ENCODE data around the gene ANKRD34A.

Gene ANKRD34A

DNA sequence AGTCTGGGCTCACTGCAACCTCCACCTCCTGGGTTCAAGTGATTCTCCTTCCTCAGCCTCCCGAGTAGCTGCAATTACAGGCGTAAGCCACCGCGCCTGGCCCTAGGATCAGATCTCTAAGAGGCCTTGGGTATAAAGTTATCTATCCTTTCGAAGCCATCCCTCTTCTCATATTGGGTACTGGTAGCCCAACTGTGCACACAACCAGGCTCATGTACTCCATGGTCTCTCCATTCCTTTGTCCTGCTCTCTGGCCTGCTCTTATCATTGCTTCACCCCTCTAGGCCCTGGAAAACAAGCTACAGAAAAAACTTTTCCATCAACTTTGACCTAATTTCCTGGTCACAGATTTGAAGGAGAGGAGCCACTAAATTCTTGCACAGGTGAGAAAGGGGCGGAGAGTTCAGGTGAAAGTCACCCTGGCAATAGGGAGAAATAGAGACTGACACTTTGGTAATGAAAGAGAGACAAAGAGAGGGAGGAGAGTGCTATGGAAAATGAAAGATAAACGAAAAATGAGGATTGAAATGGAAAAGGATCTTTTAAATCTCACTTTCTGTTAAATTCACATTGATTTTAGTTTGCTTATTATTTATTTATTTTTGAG is 26.0 kb upstream of the ANKRD34A start:
- Histone ChIP-seq H3K36me3 (ENCODE audit: control insufficient read depth, insufficient read depth, low read length) (peaks cover 24% of the 10 kb centered on the region), H3K27ac (ENCODE audit: insufficient read depth, low read depth, low read length, poor library complexity, severe bottlenecking) (peak overlapping the region; percentile 29), H3K9me3 (ENCODE audit: control insufficient read depth, low read length) (no peaks in the 10 kb centered on the region), H3K4me1 (ENCODE audit: control insufficient read depth, insufficient read depth, low read length) (peaks cover 16% of the 10 kb centered on the region), H3K27me3 (ENCODE audit: control insufficient read depth, insufficient read depth, low read length, poor library complexity, severe bottlenecking) (no peaks in the 10 kb centered on the region), H3K4me3 (ENCODE audit: insufficient read depth, low read depth, low read length) (no peak overlapping the region)
- WGBS, 2 experiments = 92 to 93% methylated on average over 7 of the region's 7 CpGs

GRCh38 chr1:145988773-145989172 is 24.4 kb upstream of the ANKRD34A start:
- H3K4me3 ChIP-seq (ENCODE audit: insufficient read depth, low read depth, low read length) = no peak overlapping the region
- no peaks in the 10 kb centered on the region for H3K27me3 ChIP-seq (ENCODE audit: control insufficient read depth, insufficient read depth, low read length, poor library complexity, severe bottlenecking)
- no peak overlapping the region for H3K27ac ChIP-seq (ENCODE audit: insufficient read depth, low read depth, low read length, poor library complexity, severe bottlenecking)
- H3K9me3 ChIP-seq (ENCODE audit: control insufficient read depth, low read length) = no peaks in the 10 kb centered on the region
- H3K4me1 ChIP-seq (ENCODE audit: control insufficient read depth, insufficient read depth, low read length) = peaks cover 18% of the 10 kb centered on the region
- WGBS, 2 experiments = 92 to 95% methylated on average over 5 of the region's 5 CpGs
- peaks cover 9% of the 10 kb centered on the region for H3K36me3 ChIP-seq (ENCODE audit: control insufficient read depth, insufficient read depth, low read length)

DNA sequence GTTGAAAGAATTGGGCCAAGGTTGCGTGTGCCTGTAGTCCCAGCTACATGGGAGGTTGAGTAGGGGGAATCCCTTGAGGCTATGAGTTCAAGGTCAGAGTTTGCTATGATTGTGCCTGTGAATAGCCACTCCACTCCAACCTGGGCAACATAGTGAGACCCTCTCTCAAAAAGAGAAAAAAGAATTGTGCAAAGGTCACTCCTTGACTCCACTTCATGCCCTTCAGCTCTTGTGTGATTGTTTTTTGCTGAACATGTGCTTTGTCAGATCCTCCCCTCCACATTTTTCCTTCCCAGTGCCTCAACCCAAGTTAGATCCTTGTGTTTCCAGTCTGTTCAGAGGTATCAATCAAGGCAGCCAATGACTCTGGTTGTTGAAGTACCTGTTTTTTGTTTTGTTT is 23.6 kb upstream of the ANKRD34A start:
- peaks cover 13% of the 10 kb centered on the region for H3K4me1 ChIP-seq (ENCODE audit: control insufficient read depth, insufficient read depth, low read length)
- 93 to 96% methylated on average over 1 of the region's 1 CpG for WGBS, 2 experiments
- no peaks in the 10 kb centered on the region for H3K9me3 ChIP-seq (ENCODE audit: control insufficient read depth, low read length)
- peaks cover under 1% of the 10 kb centered on the region for H3K36me3 ChIP-seq (ENCODE audit: control insufficient read depth, insufficient read depth, low read length)
- H3K27me3 ChIP-seq (ENCODE audit: control insufficient read depth, insufficient read depth, low read length, poor library complexity, severe bottlenecking) = no peaks in the 10 kb centered on the region
- no peak overlapping the region for H3K27ac ChIP-seq (ENCODE audit: insufficient read depth, low read depth, low read length, poor library complexity, severe bottlenecking)
- no peak overlapping the region for H3K4me3 ChIP-seq (ENCODE audit: insufficient read depth, low read depth, low read length)

DNA sequence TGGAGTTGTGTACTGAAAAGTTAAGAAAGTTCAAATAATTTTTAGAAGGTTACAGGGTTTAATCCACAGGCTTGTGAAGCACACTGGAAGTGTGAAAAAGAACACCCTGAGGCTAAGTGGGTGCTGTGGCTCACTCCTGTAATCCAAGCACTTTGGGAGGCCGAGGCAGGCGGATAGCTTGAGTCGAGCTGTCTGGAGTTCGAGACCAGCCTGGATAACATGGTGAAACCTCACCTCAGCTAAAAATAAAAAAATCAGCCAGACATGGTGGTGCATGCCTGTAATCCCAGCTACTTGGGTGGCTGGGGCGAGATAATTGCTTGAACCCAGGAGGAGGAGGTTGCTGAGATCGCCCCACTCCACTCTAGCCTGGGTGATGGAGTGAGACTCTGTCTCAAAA is 22.2 kb upstream of the ANKRD34A start:
- Histone ChIP-seq H3K36me3 (ENCODE audit: control insufficient read depth, insufficient read depth, low read length) (no peaks in the 10 kb centered on the region), H3K27ac (ENCODE audit: insufficient read depth, low read depth, low read length, poor library complexity, severe bottlenecking) (no peak overlapping the region), H3K27me3 (ENCODE audit: control insufficient read depth, insufficient read depth, low read length, poor library complexity, severe bottlenecking) (no peaks in the 10 kb centered on the region), H3K4me3 (ENCODE audit: insufficient read depth, low read depth, low read length) (no peak overlapping the region), H3K4me1 (ENCODE audit: control insufficient read depth, insufficient read depth, low read length) (peaks cover 13% of the 10 kb centered on the region), H3K9me3 (ENCODE audit: control insufficient read depth, low read length) (no peaks in the 10 kb centered on the region)
- WGBS, 2 experiments = 89 to 96% methylated on average over 6 of the region's 6 CpGs

GRCh38 chr1:145985502-145986439 is 21.4 kb upstream of the ANKRD34A start:
- no peaks in the 10 kb centered on the region for H3K36me3 ChIP-seq (ENCODE audit: control insufficient read depth, insufficient read depth, low read length)
- H3K4me3 ChIP-seq (ENCODE audit: insufficient read depth, low read depth, low read length) = no peak overlapping the region
- 84 to 86% methylated on average over 15 of the region's 15 CpGs for WGBS, 2 experiments
- no peaks in the 10 kb centered on the region for H3K9me3 ChIP-seq (ENCODE audit: control insufficient read depth, low read length)
- peaks cover 13% of the 10 kb centered on the region for H3K4me1 ChIP-seq (ENCODE audit: control insufficient read depth, insufficient read depth, low read length)
- H3K27ac ChIP-seq (ENCODE audit: insufficient read depth, low read depth, low read length, poor library complexity, severe bottlenecking) = no peak overlapping the region
- no peaks in the 10 kb centered on the region for H3K27me3 ChIP-seq (ENCODE audit: control insufficient read depth, insufficient read depth, low read length, poor library complexity, severe bottlenecking)

GRCh38 chr1:145985129-145985501 is 20.7 kb upstream of the ANKRD34A start:
- no peak overlapping the region for H3K27ac ChIP-seq (ENCODE audit: insufficient read depth, low read depth, low read length, poor library complexity, severe bottlenecking)
- no peaks in the 10 kb centered on the region for H3K9me3 ChIP-seq (ENCODE audit: control insufficient read depth, low read length)
- WGBS, 2 experiments = 83 to 88% methylated on average over 2 of the region's 2 CpGs
- no peaks in the 10 kb centered on the region for H3K36me3 ChIP-seq (ENCODE audit: control insufficient read depth, insufficient read depth, low read length)
- H3K27me3 ChIP-seq (ENCODE audit: control insufficient read depth, insufficient read depth, low read length, poor library complexity, severe bottlenecking) = no peaks in the 10 kb centered on the region
- H3K4me1 ChIP-seq (ENCODE audit: control insufficient read depth, insufficient read depth, low read length) = peaks cover 16% of the 10 kb centered on the region
- H3K4me3 ChIP-seq (ENCODE audit: insufficient read depth, low read depth, low read length) = no peak overlapping the region

- H3K27ac ChIP-seq (ENCODE audit: insufficient read depth, low read depth, low read length, poor library complexity, severe bottlenecking) = no peak overlapping the region
Measured at GRCh38 chr1:145983960-145984830, 19.8 kb upstream of the ANKRD34A start.

DNA sequence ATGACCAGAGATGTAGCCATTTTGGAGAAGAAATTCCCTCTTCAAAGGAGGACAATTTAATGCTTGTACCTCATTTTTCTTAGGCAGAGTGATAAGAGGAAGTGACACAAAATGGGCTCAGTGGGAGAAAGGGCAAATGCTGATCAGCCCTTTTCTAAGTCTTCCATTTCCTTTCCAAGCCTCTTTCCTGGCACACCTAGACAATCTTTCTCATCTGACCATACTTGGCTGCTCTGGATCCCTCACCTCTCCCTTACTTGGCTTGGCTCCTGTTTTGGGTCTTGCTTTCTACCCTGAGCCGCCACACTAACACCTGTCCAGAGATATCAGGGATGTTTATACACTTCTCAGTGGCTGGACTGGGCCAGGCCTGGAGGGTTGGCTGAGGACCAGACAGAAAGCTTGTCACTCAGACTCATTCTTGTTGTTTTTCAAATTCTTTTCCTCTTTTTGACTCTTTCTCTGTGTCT is 18.9 kb upstream of the ANKRD34A start:
- Histone ChIP-seq H3K4me3 (ENCODE audit: insufficient read depth, low read depth, low read length) (no peak overlapping the region), H3K4me1 (ENCODE audit: control insufficient read depth, insufficient read depth, low read length) (peaks cover 30% of the 10 kb centered on the region), H3K27me3 (ENCODE audit: control insufficient read depth, insufficient read depth, low read length, poor library complexity, severe bottlenecking) (no peaks in the 10 kb centered on the region), H3K9me3 (ENCODE audit: control insufficient read depth, low read length) (no peaks in the 10 kb centered on the region), H3K27ac (ENCODE audit: insufficient read depth, low read depth, low read length, poor library complexity, severe bottlenecking) (no peak overlapping the region), H3K36me3 (ENCODE audit: control insufficient read depth, insufficient read depth, low read length) (no peaks in the 10 kb centered on the region)
- WGBS, 2 experiments = 90 to 100% methylated on average over 1 of the region's 1 CpG

More at GRCh38 chr1:145983960-145984830, 19.8 kb upstream of the ANKRD34A start:
- 95 to 97% methylated on average over 10 to 12 of the region's 12 CpGs for WGBS, 2 experiments
- Histone ChIP-seq H3K4me3 (ENCODE audit: insufficient read depth, low read depth, low read length) (no peak overlapping the region), H3K4me1 (ENCODE audit: control insufficient read depth, insufficient read depth, low read length) (peaks cover 21% of the 10 kb centered on the region), H3K9me3 (ENCODE audit: control insufficient read depth, low read length) (no peaks in the 10 kb centered on the region), H3K36me3 (ENCODE audit: control insufficient read depth, insufficient read depth, low read length) (no peaks in the 10 kb centered on the region), H3K27me3 (ENCODE audit: control insufficient read depth, insufficient read depth, low read length, poor library complexity, severe bottlenecking) (no peaks in the 10 kb centered on the region)

DNA sequence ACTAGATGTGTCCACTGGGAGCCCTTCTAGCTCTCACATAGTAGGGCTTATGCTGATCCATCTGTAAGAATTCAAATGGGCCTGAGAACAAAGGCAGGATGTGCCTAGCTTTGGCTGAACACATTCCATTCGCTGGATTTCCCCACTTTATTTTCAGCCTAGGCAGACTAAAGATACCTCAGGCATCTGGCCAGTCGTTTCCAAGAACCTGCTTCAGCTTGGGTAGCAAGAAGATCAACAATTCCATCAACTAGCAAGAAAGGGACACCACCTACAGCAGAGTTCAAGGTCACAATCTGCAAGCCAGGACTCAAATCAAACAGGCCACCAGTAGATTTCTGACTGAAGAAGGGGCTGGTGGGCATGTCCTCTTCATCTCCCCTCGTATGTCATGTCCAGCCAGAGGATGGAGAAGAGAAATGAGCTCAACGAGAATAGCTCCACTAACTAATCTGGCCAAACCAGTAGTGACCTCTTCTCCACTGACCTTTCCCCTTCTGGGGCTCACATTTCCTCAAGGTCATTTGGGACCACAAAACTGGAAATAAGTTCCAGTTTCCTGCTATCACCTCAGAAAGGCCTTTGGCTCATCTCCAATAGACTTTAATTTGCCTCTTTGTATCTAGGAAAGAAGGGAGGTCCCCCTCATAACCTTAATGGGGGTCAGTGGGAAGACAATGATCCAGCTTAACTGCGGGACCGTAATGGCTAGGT is 17.8 kb upstream of the ANKRD34A start:
- Histone ChIP-seq H3K27ac (ENCODE audit: insufficient read depth, low read depth, low read length, poor library complexity, severe bottlenecking) (no peak overlapping the region), H3K9me3 (ENCODE audit: control insufficient read depth, low read length) (no peaks in the 10 kb centered on the region), H3K4me3 (ENCODE audit: insufficient read depth, low read depth, low read length) (no peak overlapping the region), H3K27me3 (ENCODE audit: control insufficient read depth, insufficient read depth, low read length, poor library complexity, severe bottlenecking) (no peaks in the 10 kb centered on the region), H3K36me3 (ENCODE audit: control insufficient read depth, insufficient read depth, low read length) (no peaks in the 10 kb centered on the region), H3K4me1 (ENCODE audit: control insufficient read depth, insufficient read depth, low read length) (peaks cover 37% of the 10 kb centered on the region)
- 90 to 91% methylated on average over 6 of the region's 6 CpGs for WGBS, 2 experiments
